Omental fat pad (tissue), 4 donors: ENCODE measurements around the gene GTF3C4. TPM values are rescaled to one million over a fixed set of nuclear protein-coding genes. Genes with fewer than 3 reads are reported as not detected.

ENCODE experiments used
- ATAC-seq: fragments of 150-250 bp; one replicate; pipeline ENCODE4 v1.9.1; 2016; ENCODE audit warnings: mild to moderate bottlenecking, moderate library complexity; ENCODE audit not compliant: low FRiP score
- DNase-seq: peaks from one replicate; pipeline ENCODE4 v3.0.0-alpha.2; 2019; ENCODE audit warnings: low spot score
- total RNA-seq, 4 donors: library from RNA; depleted of rRNA; stranded (reverse); fragments of >200 nt; gene quantifications; one replicate each; pipeline ENCODE4 v1.1.0, GENCODE V29; 2016
- TF ChIP-seq, protein P1 (sequence below), 3 donors: fragments of 450-650 bp; IDR thresholded peaks; one replicate each; pipeline ENCODE4 v1.5.1; 2016 to 2017; ENCODE audit warnings: antibody characterized with exemption in 3 of 3, mild to moderate bottlenecking in 3 of 3, moderate library complexity in 2 of 3

GTF3C4 gene
- total RNA-seq, 4 donors from 2014 or later: 7.2 to 19.2 (median 10.0) TPM

DNA sequence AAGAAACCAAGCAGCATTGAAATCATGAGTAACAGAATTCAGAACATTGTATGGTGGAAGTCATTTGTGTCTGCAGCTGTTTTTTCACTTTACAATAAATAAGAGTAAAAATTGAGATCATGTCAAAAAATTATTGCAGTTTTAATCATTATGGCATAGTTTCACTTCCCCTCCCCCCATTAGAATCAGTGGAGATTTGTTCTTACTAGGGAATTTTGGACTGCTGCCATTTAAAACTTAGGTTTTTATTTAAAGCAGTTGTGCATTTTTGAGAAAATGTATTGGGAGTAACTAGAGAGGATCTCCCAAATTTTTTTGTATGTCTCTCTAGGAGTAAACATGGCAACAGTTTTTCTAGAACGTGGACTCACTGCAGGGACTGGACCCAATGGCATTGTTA, 20.4 kb downstream of the GTF3C4 start:
- no peak for ATAC-seq
- no peak for DNase-seq
- TF ChIP-seq, protein P1, sequence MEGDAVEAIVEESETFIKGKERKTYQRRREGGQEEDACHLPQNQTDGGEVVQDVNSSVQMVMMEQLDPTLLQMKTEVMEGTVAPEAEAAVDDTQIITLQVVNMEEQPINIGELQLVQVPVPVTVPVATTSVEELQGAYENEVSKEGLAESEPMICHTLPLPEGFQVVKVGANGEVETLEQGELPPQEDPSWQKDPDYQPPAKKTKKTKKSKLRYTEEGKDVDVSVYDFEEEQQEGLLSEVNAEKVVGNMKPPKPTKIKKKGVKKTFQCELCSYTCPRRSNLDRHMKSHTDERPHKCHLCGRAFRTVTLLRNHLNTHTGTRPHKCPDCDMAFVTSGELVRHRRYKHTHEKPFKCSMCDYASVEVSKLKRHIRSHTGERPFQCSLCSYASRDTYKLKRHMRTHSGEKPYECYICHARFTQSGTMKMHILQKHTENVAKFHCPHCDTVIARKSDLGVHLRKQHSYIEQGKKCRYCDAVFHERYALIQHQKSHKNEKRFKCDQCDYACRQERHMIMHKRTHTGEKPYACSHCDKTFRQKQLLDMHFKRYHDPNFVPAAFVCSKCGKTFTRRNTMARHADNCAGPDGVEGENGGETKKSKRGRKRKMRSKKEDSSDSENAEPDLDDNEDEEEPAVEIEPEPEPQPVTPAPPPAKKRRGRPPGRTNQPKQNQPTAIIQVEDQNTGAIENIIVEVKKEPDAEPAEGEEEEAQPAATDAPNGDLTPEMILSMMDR (IDR thresholded peaks at IDR 0.05): no peak

DNA sequence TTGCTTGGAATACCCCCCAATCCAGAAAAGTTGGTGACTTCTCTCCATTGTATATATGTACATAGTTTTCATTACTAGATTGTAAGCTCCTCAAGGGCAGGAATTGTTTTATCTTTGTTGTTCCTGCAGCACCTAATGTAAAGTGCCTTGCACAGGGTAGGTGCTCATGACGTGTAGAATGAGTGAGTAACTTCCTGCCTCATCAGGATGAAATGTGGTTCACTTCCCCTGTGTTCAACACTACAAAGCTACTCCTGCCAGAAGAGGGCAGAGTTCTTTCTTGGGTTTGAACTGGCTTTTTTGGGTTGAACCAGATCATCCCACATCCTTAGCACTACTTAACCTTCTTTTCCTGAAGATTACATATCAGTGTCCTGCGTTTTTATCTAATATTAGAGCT, 23.9 kb downstream of the GTF3C4 start:
- TF ChIP-seq, protein P1 (IDR thresholded peaks at IDR 0.05): no peak
- no peak for ATAC-seq
- no peak for DNase-seq

DNA sequence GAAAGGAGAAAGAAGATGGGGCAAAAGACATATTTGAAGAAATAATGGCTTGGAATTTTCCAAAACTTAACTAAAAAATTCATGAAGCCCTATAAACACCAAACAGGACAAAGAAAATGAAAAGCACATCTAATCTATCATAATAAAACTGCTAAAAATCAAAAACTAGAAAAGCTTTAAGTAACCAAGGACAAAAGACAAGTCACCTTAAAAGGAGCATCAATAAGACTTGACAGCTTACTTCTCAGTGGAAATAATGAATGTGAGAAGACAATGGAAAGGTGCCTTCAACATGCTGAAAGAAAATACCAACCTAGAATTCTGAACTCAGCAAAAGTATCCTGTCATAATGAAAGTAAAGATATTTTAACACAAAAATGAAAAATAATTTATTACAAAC, 27.0 kb downstream of the GTF3C4 start:
- DNase-seq (no peak), ATAC-seq (no peak)
- TF ChIP-seq, protein P1 (IDR thresholded peaks at IDR 0.05): no peak

DNA sequence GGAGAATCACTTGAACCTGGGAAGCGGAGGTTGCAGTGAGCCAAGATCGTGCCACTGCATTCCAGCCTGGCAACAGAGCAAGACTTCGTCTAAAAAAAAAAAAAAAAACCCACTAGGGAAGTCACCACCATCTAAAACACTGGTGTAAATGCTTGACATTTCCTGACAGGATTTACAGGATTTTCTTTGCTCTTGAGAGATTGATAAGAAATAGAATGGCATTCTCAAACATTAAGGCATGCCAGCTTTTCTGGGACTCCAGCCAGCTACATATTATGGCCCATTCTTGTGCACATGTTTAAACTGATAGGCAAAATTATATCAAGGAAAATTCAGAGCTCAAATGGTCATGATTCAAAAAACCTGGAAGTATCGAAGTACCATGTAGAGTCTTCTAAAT, 28.7 kb downstream of the GTF3C4 start:
- TF ChIP-seq, protein P1 (IDR thresholded peaks at IDR 0.05): no peak
- ATAC-seq (no peak), DNase-seq (no peak)

DNA sequence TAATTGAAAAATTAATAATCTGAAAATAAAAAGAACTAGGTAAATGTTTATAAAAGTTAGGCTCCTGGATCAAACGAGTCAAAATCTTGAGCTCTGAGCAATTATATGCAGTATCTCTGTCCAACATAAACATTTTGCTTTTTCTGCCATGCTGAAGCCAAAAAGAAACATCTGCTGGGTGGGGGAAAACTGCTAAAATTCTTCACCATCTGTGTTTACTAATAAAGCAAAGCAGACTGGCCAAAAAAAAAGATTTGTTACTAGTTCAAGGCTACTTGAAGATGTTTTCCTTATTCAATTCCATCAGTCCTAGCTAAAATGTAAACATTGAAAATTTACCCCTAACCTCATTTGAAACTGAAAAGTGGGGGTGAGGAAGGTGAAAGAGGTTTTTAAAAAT, 29.7 kb downstream of the GTF3C4 start:
- DNase-seq: no peak
- no peak for ATAC-seq
- TF ChIP-seq, protein P1 (IDR thresholded peaks at IDR 0.05): no peak

DNA sequence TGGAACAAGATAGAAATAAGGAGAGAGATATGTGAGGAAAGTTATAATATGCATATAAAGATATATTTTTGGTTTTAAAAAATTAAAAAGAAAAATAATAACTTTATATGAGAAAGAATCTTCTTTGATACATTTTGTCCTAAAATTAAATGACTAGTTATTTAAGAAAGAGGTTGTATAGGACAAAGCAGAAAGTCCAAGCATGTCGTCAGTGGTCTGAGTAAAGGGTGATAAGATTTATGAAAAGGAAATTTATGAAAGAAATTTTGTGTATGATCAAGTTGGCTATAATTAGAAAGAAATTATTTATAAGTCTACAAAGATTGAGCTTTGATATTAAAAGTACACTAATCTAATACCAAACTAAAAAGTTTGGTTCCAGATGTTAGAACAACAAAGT, 32.0 kb downstream of the GTF3C4 start:
- TF ChIP-seq, protein P1 (IDR thresholded peaks at IDR 0.05): no peak
- DNase-seq (no peak), ATAC-seq (no peak)

DNA sequence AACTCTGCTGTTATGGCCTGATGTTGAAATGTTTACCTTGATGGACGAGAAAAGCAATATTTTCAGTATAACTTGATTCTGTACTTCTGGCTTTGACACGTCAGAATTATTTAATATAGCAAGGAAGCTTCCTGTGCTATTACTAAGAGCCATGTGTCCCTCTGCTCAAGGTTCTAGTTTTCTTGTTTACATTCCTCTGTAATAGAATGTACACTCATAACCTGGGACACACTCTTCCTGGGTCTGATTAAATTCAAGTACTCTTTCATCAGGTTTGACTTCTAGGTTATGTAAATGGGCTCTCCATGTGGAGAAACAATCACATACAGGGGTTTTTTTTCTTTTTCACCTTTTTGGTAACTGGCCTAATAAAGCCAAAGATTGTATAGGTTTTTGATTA, 33.1 kb downstream of the GTF3C4 start:
- ATAC-seq (no peak), DNase-seq (no peak)
- TF ChIP-seq, protein P1 (IDR thresholded peaks at IDR 0.05): no peak
